SU-DHL-6 (cell line): ENCODE measurements around the gene MAN2B1.

Source experiments
- H2AFZ ChIP-seq: fragments of 200-600 bp; sonication (generic); 2 replicates; pipeline ENCODE4 v1.6.1; 2014; ENCODE audit warnings: low read depth, mild to moderate bottlenecking, moderate library complexity, mixed read lengths, antibody characterized with exemption, low read length; ENCODE audit not compliant: severe bottlenecking
- H3F3A ChIP-seq: fragments of 200-600 bp; shearing (Covaris generic); 2 replicates; pipeline ENCODE4 v1.6.0; 2016; ENCODE audit warnings: antibody characterized with exemption, mild to moderate bottlenecking; ENCODE audit not compliant: insufficient read depth
- H3K27ac ChIP-seq: fragments of 200-600 bp; sonication (generic); 2 replicates; pipeline ENCODE4 v1.5.1; 2016; ENCODE audit warnings: low read depth, mild to moderate bottlenecking, low read length, moderate library complexity, mixed read lengths
- H3K27me3 ChIP-seq: fragments of 200-600 bp; sonication (generic), shearing (Covaris generic); 2 replicates; pipeline ENCODE4 v1.6.0; 2014; ENCODE audit warnings: mild to moderate bottlenecking, low read length
- H3K36me3 ChIP-seq: fragments of 200-600 bp; sonication (generic); 2 replicates; pipeline ENCODE4 v1.6.1; 2014; ENCODE audit warnings: mild to moderate bottlenecking, low read length, mixed read lengths
- H3K4me2 ChIP-seq: fragments of 300-600, 200-600 bp; shearing (Covaris generic), sonication (generic); 2 replicates; pipeline ENCODE4 v1.6.0; 2014; ENCODE audit warnings: low read length, low read depth, mild to moderate bottlenecking; ENCODE audit not compliant: poor library complexity, severe bottlenecking
- H3K4me3 ChIP-seq: fragments of 200-600 bp; sonication (generic); 2 replicates; pipeline ENCODE4 v1.5.1; 2014; ENCODE audit warnings: antibody characterized with exemption, low read length, mild to moderate bottlenecking, mixed read lengths; ENCODE audit not compliant: insufficient read depth, poor library complexity, severe bottlenecking
- H3K79me2 ChIP-seq: fragments of 200-600 bp; sonication (generic); 2 replicates; pipeline ENCODE4 v1.6.1; 2014; ENCODE audit warnings: mild to moderate bottlenecking, low read length, moderate library complexity; ENCODE audit not compliant: insufficient read depth
- H3K9ac ChIP-seq: fragments of 200-600 bp; sonication (generic); 2 replicates; pipeline ENCODE4 v1.7.0; 2014; ENCODE audit warnings: mild to moderate bottlenecking, low read length
- H3K9me2 ChIP-seq: fragments of 200-600 bp; sonication (generic); replicated peaks from 2 replicates; pipeline ENCODE4 v1.6.1; 2014; ENCODE audit warnings: low read length; ENCODE audit not compliant: insufficient read depth
- H3K9me3 ChIP-seq: fragments of 200-600 bp; sonication (generic); 2 replicates; pipeline ENCODE4 v1.6.1; 2014; ENCODE audit warnings: low read length, mixed read lengths; ENCODE audit not compliant: insufficient read depth
- H4K20me1 ChIP-seq: fragments of 200-600 bp; sonication (generic); 2 replicates; pipeline ENCODE4 v1.6.1; 2014; ENCODE audit warnings: low read depth, mild to moderate bottlenecking, antibody characterized with exemption, low read length, moderate library complexity, mixed read lengths
- CTCF ChIP-seq: fragments of 200-600 bp; sonication (generic); IDR thresholded peaks from one replicate; pipeline ENCODE4 v1.5.1; 2017; ENCODE audit warnings: antibody characterized with exemption, mild to moderate bottlenecking, low read length, moderate library complexity; ENCODE audit not compliant: insufficient read depth, poor library complexity, severe bottlenecking
- EZH2phosphoT487 ChIP-seq: fragments of 200-600 bp; sonication (generic), shearing (Covaris generic); conservative IDR thresholded peaks from 2 replicates; pipeline ENCODE4 v1.6.1; 2018; ENCODE audit warnings: mild to moderate bottlenecking, antibody characterized with exemption, low read length, moderate library complexity, mixed read lengths

MAN2B1 gene

GRCh38 chr19:12706332-12706718 is 39.8 kb upstream of the MAN2B1 start:
- H3K27ac ChIP-seq: no peak overlapping the region
- no peaks in the 10 kb centered on the region for H4K20me1 ChIP-seq

DNA sequence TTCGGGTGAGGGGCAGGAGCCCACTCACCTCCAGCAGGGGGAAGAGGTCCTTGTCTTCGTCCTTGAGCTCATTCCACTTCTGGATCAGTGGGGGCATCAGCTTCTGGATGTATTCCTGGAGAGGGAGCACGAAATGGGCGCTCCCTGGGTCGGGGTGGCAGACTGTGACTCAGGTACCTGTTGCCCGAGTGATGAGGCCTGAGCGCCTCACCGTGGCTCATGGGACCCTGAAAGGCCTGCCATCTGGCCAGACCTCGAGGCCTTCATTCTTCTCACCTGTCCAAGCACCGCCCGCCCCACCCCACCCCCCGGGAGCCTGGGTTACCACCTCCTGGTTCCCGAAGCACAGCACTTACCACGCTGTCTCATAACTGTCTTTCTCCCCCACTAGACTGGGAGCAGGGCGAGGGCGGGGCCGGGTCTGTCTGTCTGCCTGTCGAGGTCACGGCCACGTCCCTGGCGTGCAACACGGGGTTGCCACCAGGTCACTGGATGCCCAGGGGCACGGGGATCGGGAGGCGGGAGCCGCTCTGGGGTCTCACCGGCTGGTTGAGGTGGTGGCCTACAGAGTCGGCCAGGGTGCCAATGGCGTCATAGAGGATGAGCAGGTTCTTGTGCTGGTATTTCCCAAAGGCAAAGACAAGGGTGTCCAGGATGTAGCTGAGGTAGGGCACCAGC is 39.3 kb upstream of the MAN2B1 start:
- Histone ChIP-seq H3K79me2 (peaks cover 3% of the 10 kb centered on the region; the same call in 1 of the 2 replicates), H3K27ac (no peak overlapping the region), H3K27me3 (no peaks in the 10 kb centered on the region), H3K9ac (no peak overlapping the region), H3F3A (peaks cover 4% of the 10 kb centered on the region; the same call in 1 of the 2 replicates), H3K9me2 (no peaks in the 10 kb centered on the region), H2AFZ (no peak overlapping the region), H3K36me3 (peaks cover 15% of the 10 kb centered on the region; the same call in 1 of the 2 replicates), H4K20me1 (no peaks in the 10 kb centered on the region), H3K9me3 (no peaks in the 10 kb centered on the region), H3K4me2 (no peak overlapping the region), H3K4me3 (no peak overlapping the region)
- TF ChIP-seq EZH2phosphoT487 (no peak), CTCF (no peak)

More at GRCh38 chr19:12706332-12706718, 39.8 kb upstream of the MAN2B1 start:
- H3K9ac ChIP-seq: no peak overlapping the region
- H3K9me3 ChIP-seq: no peaks in the 10 kb centered on the region
- H3K4me3 ChIP-seq: no peak overlapping the region
- peaks cover 15% of the 10 kb centered on the region; the same call in 1 of the 2 replicates for H3K36me3 ChIP-seq
- peaks cover 3% of the 10 kb centered on the region; the same call in 1 of the 2 replicates for H3K79me2 ChIP-seq
- H3K27me3 ChIP-seq: no peaks in the 10 kb centered on the region
- no peak overlapping the region for H3K4me2 ChIP-seq
- H3F3A ChIP-seq: peaks cover 4% of the 10 kb centered on the region; the same call in 1 of the 2 replicates
- TF ChIP-seq EZH2phosphoT487: no peak
- no peak overlapping the region for H2AFZ ChIP-seq
- H3K9me2 ChIP-seq: no peaks in the 10 kb centered on the region

GRCh38 chr19:12705169-12705568 is 38.6 kb upstream of the MAN2B1 start:
- Histone ChIP-seq H3K79me2 (peaks cover 1% of the 10 kb centered on the region; the same call in 1 of the 2 replicates), H3K9ac (no peak overlapping the region), H3K27ac (no peak overlapping the region), H3K36me3 (peaks cover 11% of the 10 kb centered on the region; the same call in 1 of the 2 replicates), H3F3A (peaks cover 4% of the 10 kb centered on the region; the same call in 1 of the 2 replicates), H2AFZ (no peak overlapping the region), H3K27me3 (no peaks in the 10 kb centered on the region), H3K4me3 (no peak overlapping the region), H3K4me2 (no peak overlapping the region), H3K9me2 (no peaks in the 10 kb centered on the region), H4K20me1 (no peaks in the 10 kb centered on the region), H3K9me3 (no peaks in the 10 kb centered on the region)
- TF ChIP-seq CTCF: no peak

- Histone ChIP-seq H2AFZ (no peak overlapping the region), H3K36me3 (peaks cover 6% of the 10 kb centered on the region; the same call in 1 of the 2 replicates), H3K9ac (no peak overlapping the region), H3K27ac (no peak overlapping the region), H4K20me1 (no peaks in the 10 kb centered on the region), H3F3A (peaks cover 16% of the 10 kb centered on the region), H3K9me3 (no peaks in the 10 kb centered on the region), H3K79me2 (no peaks in the 10 kb centered on the region), H3K4me2 (no peak overlapping the region), H3K9me2 (no peaks in the 10 kb centered on the region), H3K27me3 (no peaks in the 10 kb centered on the region), H3K4me3 (no peak overlapping the region)
- TF ChIP-seq CTCF (no peak), EZH2phosphoT487 (no peak)
Observed at GRCh38 chr19:12703046-12703445, 36.5 kb upstream of the MAN2B1 start.
